ENCODE data around the gene STARD6.
A peak's percentile ranks its signal among the peaks of the same experiment; 100 is the strongest.
"Not testable (repeated sequence)": the region's sequence is repeated elsewhere in the genome, so short reads cannot be mapped to it uniquely, and the experiment has no call there.

The STARD6 gene

GRCh38 chr18:54351186-54351585 is 6.5 kb downstream of the STARD6 start:
- DNase-seq (ENCODE audit: extremely low read depth in 1 of 2, low read depth in 1 of 2) = no peak

GRCh38 chr18:54338230-54338629 is 19.4 kb downstream of the STARD6 start:
- no peak for DNase-seq (ENCODE audit: extremely low read depth in 1 of 2, low read depth in 1 of 2)

GRCh38 chr18:54335638-54336173 is 22.0 kb downstream of the STARD6 start:
- DNase-seq (ENCODE audit: extremely low read depth in 1 of 2, low read depth in 1 of 2) = no peak

- no peak for DNase-seq (ENCODE audit: extremely low read depth in 1 of 2, low read depth in 1 of 2)
Observed at GRCh38 chr18:54330768-54331548, 26.7 kb downstream of the STARD6 start.

- DNase-seq (ENCODE audit: extremely low read depth in 1 of 2, low read depth in 1 of 2) = no peak
Observed at GRCh38 chr18:54329787-54330186, 27.9 kb downstream of the STARD6 start.

GRCh38 chr18:54327818-54328217 is 29.8 kb downstream of the STARD6 start:
- no peak for DNase-seq (ENCODE audit: extremely low read depth in 1 of 2, low read depth in 1 of 2)

GRCh38 chr18:54323970-54324369 is 33.7 kb downstream of the STARD6 start:
- DNase-seq (ENCODE audit: extremely low read depth in 1 of 2, low read depth in 1 of 2) = no peak

GRCh38 chr18:54323561-54323960 is 34.1 kb downstream of the STARD6 start:
- no peak for DNase-seq (ENCODE audit: extremely low read depth in 1 of 2, low read depth in 1 of 2)

- no peak for DNase-seq (ENCODE audit: extremely low read depth in 1 of 2, low read depth in 1 of 2)
Observed at GRCh38 chr18:54316071-54316820, 41.4 kb downstream of the STARD6 start.

GRCh38 chr18:54309564-54309963 is 48.1 kb downstream of the STARD6 start:
- not testable (repeated sequence) for DNase-seq (ENCODE audit: extremely low read depth in 1 of 2, low read depth in 1 of 2)

- DNase-seq (ENCODE audit: extremely low read depth in 1 of 2, low read depth in 1 of 2) = no peak
Observed at GRCh38 chr18:54303408-54303807, 54.2 kb downstream of the STARD6 start.

- DNase-seq (ENCODE audit: extremely low read depth in 1 of 2, low read depth in 1 of 2) = not testable (repeated sequence)
Observed at GRCh38 chr18:54298991-54299390, 58.7 kb downstream of the STARD6 start.

- DNase-seq (ENCODE audit: extremely low read depth in 1 of 2, low read depth in 1 of 2) = no peak
Observed at GRCh38 chr18:54296062-54296461, 61.6 kb downstream of the STARD6 start.

- no peak for DNase-seq (ENCODE audit: extremely low read depth in 1 of 2, low read depth in 1 of 2)
Observed at GRCh38 chr18:54294274-54294673, 63.4 kb downstream of the STARD6 start.

- DNase-seq (ENCODE audit: extremely low read depth in 1 of 2, low read depth in 1 of 2) = peak; percentile 46 to 78
Observed at GRCh38 chr18:54284981-54285785, 72.5 kb downstream of the STARD6 start.

GRCh38 chr18:54284535-54284934 is 73.1 kb downstream of the STARD6 start:
- no peak for DNase-seq (ENCODE audit: extremely low read depth in 1 of 2, low read depth in 1 of 2)

- no peak for DNase-seq (ENCODE audit: extremely low read depth in 1 of 2, low read depth in 1 of 2)
Observed at GRCh38 chr18:54280220-54280569, 77.5 kb downstream of the STARD6 start.

- DNase-seq (ENCODE audit: extremely low read depth in 1 of 2, low read depth in 1 of 2) = no peak
Observed at GRCh38 chr18:54279477-54280219, 78.0 kb downstream of the STARD6 start.

GRCh38 chr18:54278615-54279014 is 79.0 kb downstream of the STARD6 start:
- DNase-seq (ENCODE audit: extremely low read depth in 1 of 2, low read depth in 1 of 2) = no peak

GRCh38 chr18:54277899-54278298 is 79.8 kb downstream of the STARD6 start:
- DNase-seq (ENCODE audit: extremely low read depth in 1 of 2, low read depth in 1 of 2) = no peak

Data from stimulated activated CD8-positive, alpha-beta memory T cell treated with anti-CD3 and anti-CD28 coated beads, Interleukin-7, amount 100 ng/mL, for 48 hours (primary cell).